Islet precursor cell (in vitro differentiated cells): ENCODE results near the gene EPM2AIP1.
"Not testable (repeated sequence)": the region's sequence is repeated elsewhere in the genome, so short reads cannot be mapped to it uniquely, and the experiment has no call there.

Experiments used
- DNase-seq: peaks from one replicate; pipeline ENCODE4 v3.0.0-alpha.2; 2018

The EPM2AIP1 gene

DNA sequence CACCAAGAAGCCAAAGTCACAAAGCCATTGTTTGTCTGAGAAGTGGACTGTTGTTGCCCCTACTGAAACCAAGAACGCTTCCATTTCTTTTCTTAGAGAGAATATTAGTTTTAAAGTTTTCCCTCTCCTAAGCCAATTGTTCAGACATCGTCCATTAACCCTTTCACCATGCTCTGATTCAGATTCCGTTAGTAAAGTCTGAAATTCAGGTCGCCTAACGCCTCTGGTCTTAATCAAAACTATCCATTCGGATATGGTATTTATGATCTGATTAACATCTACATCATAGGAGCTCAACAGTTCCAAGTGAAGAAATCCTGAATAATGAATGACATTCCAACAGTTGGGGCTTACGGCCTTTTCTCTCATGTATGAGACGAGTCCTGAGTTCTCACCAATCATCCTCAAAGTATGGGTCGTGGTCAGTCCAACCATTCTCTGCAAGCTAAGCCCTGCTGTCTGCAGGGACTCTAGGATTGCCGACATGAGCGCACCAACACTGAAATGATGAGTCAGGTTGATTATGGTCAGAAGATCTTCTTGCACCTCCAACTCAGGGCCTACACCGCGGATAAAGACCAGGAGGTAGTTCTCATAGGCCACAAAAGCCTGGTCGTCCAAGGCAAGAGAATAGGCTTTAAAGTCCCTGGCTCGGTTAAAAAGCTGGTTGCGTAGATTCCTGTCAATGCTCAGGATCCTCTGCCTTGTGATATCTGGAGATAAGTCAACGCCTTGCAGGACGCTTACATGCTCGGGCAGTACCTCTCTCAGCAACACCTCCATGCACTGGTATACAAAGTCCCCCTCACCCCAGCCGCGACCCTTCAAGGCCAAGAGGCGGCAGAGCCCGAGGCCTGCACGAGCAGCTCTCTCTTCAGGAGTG lies 767 bp downstream of the EPM2AIP1 start:
- peak; percentile 58 for DNase-seq

DNA sequence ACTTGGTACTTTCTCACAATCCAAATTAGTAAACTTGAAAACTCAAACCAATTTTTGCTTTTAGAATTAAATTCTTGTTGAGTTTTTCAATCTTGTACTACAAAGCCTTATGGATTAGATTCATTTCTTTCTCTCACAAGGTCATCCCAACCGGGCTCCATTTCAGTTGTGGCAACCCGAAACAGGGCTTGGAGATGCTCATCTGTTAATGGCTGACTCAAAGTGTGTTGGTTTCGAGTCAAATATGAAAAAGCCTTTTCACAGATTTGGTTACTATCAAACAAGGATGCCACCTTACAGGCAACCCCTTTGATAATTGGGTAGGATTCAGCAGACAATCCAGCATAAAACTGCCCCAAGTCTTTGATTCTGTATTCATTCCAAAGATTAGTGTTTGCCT lies 1.8 kb downstream of the EPM2AIP1 start:
- no peak for DNase-seq

DNA sequence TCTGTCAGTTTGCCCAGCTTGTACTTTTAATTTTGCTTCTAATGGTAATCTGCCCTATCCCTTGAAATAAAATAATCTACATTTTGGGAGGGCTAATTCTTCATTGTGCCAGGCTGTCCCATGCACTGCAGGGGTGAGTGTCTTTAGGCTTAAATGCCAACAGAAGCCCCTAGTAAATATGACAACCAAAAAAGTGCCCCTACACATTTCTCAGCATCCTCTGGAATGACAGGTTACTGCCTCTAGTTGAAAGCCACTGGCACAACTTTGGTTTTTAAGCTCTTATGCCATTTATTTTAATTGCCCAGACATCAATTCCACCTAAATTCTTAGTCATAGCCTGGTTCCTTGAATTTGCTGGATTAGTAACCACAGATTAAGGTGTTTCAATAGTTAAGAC lies 3.4 kb downstream of the EPM2AIP1 start:
- no peak for DNase-seq

DNA sequence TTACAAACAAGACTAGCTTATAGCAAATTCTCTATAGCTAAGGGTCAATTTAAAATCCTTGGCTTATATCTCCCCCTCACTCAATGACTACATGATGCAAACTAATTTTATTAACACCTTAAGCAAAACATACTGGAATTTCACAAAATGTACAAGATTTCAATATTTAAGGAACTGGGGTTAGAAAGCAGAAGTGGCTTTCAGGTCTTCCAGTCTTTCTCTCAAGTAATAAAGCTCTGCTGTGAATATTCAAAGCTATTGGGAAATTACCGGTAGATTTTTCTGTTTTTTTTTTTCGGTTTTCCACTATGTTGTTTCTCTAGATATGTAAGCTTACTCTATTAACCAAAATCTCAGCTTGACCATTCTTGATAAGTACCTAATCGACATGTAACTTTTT lies 3.9 kb downstream of the EPM2AIP1 start:
- DNase-seq, result no peak

DNA sequence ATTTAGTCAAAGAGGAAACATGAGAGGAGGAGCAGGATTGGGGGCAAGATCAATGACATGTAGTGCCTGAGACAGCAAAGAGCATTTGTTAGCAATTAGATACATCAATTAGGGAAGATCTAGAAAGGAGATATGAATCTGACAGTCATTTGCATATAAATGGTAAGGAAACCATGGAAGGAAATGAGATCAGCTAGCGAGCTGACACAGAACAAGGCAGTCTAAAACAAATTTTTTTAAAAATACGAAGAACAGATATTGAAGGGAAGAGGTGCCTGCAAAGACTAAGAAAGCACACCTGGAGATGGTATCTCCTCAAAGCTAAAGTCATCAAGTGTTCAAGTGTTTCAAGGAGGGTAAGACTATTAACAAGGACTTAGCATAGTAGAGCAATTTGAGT lies 4.6 kb downstream of the EPM2AIP1 start:
- no peak for DNase-seq

DNA sequence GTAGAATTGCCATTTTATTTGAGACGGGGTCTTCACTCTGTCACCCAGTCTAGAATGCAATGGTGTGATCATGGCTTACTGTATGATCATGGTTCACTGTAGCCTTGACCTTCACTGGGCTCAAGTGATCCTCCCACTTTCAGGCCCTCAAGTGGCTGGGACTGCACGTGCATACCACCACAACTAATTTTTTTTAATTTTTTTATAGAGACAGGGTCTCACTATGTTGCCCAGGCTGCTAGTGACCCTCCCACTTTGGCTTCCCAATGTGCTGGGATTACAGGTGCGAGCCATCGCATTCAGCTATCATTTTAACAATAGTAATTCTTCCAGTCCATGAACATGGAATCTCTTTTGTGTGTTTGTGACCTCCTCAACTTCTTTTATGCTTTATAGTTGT lies 11.9 kb downstream of the EPM2AIP1 start:
- no peak for DNase-seq

DNA sequence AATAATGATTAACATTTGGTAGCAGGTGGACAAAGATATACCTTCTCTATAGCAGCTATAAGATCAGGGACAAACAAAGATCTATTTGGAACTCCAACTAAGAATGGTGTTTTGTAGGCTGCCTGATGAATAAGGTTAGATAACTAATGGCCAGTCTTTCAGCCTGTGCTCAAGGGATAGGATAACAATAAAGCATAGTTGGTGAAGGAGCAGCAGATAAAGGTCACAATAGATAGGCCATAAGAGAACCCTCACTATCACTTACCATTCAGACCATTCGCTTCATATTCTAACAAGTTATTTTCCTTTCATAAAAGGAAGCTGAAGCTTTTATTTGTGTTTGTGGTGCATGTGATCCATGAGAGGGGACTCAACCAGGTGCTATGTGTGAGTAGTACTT lies 19.8 kb downstream of the EPM2AIP1 start:
- no peak for DNase-seq

DNA sequence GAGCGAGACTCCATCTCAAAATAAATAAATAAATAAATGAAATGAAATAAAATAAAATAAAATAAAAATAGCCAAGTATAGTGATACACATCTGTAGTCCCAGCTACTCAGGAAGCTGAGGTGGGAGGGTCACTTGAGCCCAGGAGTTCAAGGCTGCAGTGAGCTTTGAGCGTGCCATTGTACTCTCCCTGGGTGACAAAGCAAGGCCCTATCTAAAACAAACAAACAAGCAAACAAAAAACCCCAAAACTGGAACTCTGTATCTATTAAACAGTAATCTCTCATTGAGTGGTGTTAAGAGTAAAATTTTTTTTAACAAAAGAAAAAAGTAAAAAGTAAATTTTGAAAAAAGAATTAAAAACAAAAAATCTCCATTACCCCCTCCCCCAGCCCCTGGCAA lies 20.8 kb downstream of the EPM2AIP1 start:
- DNase-seq, result no peak

DNA sequence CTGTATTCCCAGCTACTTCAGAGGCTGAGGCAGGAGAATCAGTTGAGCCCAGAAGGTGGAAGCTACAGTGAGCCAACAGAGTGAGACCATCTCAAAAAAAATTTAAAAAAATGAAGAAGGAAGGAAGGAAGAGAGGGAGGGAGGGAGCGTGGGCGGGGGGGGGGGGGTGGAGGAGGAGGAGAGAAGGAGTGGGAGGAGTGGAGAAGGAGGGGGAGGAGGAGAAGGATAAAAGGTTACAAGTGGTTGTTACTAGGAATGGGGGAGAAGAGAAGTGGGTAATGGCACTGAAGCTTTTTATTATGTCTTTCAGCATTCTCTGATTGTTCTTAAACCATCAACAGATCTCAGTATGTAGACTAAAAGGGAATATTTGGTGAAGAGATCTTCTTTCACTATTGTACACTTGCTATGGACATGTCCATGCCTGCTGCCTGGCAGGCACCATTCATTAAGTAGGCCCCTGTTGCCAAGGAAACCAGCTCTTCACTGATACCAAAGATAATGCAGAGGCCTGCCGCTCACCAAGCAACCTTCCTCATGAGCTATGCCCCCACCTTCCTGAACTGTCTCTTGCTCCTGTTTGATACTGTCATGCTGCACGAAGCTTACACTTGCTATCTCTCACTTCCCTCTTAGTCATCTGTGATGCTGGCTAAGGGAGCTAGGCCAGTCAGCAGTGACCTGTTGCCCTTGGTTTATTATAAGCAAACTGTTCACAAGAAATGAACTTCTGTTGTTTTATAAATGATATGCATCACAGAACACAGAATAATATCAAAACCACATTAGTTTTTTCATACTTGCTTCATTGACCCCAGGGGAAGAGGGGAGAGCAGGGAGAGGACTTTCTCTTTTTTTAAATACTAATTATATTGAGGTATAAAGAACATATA lies 23.1 kb downstream of the EPM2AIP1 start:
- peak; percentile 97 for DNase-seq

DNA sequence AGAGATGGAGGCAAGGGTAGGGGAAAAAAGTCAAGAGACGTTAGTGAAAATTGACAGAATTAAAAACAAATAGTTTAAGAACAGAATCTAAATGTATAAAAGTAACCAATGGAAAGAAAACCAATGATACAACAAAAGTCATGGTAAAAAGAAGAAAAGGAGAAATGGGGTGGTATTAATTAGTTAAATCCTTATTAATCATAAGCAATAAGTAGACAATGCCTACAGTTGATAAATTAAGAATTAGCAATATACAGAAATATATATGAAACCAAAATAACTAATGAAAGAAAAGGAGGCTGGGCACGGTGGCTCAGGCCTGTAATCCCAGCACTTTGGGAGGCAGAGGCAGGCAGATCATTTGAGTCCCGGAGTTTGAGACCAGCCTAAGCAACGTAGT lies 23.8 kb downstream of the EPM2AIP1 start:
- DNase-seq, result no peak

DNA sequence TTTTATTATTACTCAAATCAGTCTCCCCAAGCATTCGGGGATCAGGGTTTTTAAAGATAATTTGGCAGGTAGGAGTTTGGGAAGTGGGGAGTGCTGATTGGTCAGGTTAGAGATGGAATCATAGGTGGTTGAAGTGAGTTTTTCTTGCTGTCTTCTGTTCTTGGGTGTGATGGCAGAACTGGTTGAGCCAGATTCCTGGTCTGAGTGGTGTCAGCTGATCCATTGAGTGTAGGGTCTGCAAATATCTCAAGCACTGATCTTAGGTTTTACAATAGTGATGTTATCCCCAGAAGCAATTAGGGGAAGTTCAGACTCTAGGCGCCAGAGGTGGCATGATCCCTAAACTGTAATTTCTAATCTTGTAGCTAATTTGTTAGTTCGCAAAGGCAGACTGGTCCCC lies 27.5 kb downstream of the EPM2AIP1 start:
- DNase-seq, result peak; percentile 95

DNA sequence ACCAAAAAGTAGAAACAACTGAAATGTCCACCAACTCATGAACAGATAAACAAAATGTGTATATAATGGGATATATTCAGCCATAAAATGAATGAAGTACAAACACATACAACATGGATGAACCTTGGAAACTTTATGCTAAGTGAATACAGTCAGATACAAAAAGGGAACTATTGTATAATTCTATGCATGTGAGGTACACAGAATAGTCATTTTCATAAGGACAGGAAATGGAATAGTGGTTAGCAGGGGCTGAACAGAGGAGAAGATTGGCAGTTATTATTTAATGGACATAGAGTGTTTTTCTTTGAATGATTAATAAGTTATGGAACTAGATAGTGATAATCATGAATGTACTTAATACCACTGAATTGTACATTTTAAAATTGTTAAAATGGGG lies 28.1 kb downstream of the EPM2AIP1 start:
- no peak for DNase-seq

DNA sequence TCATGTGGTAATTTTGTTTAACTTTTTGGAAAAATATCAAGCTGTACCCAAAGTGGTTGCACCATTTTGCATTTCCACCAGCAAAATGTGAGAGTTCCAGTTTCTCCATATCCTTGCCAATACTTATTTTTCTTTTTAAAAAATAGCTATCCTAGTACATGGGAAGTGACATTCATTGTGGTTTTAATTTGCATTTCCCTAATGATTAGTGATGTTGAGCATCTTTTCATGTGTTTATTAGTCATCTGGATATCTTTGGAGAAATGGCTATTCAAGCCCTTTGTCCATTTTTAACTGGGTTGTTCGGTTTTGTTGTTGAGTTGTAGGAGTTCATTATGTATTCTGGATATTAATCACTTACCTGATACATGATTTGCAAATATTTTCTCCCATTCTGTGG lies 28.6 kb downstream of the EPM2AIP1 start:
- DNase-seq, result no peak

DNA sequence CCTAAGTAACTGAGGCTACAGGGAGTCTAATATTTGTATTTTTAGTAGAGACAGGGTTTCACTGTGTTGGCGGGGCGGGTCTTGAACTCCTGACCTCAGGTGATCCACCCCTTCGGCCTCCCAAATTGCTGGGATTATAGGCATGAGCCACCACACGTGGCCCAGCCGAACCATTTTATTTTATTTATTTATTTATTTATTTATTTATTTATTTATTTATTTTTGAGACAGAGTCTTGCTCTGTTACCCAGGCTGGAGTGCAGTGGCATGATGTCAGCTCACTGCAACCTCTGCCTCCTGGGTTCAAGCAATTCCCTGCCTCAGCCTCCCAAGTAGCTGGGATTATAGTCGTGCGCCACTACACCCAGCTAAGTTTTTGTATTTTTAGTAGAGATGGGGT lies 29.9 kb downstream of the EPM2AIP1 start:
- not testable (repeated sequence) for DNase-seq

DNA sequence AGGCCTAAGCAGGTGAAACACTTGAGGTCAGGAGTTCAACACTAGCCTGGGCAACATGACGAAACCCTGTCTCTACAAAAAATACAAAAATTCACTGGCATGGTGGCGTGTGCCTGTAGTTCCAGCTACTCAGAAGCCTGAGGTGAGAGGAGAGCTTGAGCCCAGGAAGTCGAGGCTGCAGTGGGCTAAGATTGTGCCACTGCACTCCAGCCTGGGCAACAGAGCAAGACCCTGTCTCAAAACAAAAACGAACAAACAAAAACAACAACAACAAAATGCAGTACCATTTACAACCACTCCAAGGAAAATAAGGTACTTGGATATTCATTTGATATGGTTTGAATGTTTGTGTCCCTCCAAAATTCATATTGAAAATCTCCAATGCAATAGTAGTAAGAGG lies 32.4 kb downstream of the EPM2AIP1 start:
- DNase-seq, result peak; percentile 22

DNA sequence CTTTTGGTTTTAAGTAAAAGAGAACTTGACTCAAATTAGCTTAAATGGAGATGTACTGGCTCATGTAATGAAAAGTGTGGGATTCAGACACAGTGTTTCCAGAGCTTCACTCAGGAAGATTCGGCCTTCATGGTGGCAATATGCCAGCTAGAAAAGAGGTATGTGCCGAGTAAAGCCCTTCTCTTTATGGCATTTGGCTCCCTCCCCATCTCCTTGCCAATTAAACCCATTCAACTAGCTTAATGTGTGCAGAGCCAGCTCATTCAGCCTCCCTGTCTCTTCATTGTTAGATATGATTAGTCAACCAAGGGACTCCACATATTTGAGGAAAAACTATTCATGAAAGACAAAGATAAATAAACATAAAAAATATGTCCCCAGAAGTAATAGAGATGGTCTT lies 33.1 kb downstream of the EPM2AIP1 start:
- DNase-seq, result peak; percentile 11

DNA sequence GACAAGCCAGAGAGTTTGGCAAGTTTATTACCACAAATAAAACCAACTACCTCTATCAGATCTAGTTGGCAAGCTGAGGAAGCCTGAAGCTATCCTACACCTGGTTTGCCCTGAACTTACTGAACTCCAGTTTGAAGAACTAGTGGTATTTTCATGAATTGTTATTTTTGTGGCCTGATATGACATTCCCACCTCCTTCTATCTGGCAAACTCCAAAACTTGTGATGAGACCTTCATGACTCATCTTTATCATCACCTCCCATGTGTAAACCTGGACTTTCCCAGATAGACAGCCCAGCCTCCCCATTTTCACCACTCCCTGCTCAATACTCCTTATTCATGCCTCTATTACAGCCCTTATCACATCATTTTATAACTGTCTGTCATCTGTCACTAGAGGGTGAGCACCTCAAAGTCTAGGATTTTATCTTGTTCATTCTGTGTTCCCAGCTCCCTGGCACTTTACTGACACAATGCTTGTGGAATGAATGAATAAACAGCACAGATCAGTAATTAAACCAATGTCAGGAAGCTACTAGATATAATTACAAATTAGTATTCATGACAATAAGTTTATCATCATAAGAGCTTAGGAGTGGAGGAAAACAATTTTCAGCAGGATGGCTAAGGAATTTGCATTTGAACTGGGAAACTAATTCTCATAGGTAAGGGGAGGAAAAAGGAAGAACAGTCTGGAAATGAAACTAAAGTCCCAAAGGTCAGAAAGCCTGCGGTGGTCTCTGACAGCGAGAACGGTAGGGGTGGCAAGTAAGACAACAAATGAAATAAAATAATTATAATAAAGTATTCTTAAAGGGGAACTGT lies 34.9 kb downstream of the EPM2AIP1 start:
- DNase-seq, result peak; percentile 32

DNA sequence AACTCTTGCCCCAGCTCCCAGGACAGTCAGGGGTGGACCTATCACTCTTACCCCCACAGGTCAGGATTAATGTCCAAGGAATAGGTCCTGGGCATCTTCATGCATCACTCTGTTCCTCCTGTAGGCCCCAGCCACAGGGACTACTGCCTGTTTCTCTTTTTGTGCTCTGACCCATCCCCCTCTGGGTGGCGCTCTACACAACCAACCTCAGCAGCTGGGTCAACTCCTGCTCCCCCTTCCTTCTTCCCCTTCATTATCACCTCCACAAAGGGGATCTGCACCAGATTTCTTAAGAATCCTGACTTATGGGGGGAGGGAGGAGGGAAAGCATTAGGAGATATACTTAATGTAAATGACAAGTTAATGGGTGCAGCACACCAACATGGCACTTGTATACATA lies 35.9 kb downstream of the EPM2AIP1 start:
- peak; percentile 33 for DNase-seq

DNA sequence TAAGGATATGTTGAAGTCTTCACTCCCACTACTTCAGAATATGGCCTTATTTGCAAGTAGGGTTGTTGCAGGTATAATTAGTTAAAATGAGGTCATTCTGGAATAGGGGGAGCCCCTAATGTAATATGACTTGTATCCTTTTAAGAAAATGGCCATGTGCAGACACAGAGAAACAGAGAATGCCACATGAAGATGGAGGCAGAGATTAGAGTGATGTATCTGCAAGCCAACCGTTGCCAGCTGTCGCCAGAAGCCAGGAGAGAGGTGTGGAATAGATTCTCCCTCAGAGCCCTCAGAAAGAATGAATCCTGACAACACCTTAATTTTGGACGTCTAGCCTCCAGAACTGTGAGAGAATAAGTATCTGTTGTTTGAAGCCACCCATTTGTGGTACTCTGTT lies 36.8 kb downstream of the EPM2AIP1 start:
- no peak for DNase-seq

DNA sequence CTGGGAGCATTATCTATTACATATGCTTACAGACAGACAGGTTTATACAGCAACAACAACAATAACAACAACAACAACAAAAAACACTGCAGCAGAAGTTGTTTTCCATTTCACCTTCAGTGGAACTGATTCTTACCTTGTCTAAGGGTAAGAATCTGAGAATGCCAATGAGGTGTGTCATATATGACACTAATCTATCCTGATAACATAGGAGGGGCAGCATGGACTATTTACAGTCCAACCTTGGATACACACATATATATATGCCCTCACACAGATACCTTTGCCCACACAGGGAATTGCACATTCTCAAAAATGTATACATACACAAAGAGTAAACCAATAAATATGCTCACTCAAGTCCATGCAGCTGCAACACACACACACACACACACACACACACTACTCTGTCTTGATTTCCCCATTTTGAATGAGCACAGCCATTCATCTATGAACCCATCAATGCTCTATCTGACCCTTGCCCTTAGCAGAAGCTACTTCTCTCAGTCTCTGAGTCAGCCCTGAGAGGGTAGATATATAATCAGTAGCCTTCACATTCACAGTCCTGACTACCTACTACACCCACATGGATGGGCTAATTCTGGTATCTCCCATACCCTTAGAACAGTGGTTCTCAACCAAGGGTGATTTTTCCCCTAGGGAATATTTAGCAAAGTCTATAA lies 38.3 kb downstream of the EPM2AIP1 start:
- peak; percentile 13 for DNase-seq

DNA sequence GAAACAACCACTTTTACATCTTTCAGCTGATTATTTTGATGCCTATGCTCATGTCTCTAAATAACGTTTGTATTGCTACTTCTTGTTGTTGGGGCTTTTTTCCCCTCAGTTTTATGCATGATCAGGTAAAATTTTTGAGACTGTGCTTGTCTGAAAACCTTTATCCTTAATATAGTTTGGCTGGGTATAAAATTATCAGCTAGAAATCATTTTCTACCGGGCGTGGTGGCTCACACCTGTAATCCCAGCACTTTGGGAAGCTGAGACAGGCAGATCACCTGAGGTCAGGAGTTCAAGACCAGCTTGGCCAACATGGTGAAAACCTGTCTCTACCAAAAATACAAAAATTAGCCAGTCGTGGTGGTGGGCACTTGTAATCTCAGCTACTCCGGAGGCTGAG lies 45.1 kb downstream of the EPM2AIP1 start:
- DNase-seq, result not testable (repeated sequence)

DNA sequence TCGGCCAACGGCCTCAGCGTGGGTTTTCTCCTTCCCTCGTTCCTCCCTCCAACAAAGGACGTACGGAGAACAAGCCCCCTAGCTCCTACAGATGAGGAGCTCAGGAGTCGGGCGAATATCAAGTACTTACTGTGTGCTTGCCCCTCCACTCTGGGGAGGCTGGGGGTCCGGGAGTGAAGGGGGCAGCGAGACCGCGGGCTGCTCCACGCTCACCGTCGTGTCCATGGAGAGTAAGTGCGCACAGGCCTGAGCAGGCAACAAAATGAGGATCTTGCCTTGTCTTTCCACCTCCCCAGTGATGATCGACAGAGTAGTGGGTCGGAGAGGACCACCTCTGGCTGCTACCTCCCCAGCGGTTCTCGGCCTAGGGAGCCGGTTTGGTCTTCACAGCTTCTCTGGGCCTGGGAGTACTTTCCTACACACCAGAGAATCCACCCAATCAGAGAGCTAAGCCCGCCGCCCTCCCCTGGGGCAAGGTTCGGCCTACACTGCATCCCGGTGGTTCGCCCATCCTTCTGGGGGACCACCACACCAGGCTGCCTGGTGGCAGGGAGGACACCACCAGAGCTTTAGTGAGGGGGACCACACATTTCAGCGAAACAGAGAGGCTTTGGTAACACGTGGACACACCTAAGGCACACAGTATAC lies 47.5 kb downstream of the EPM2AIP1 start:
- no peak for DNase-seq
